GM21515 (cell line): Measurements from ENCODE around the gene ATOH8.

Experiments
- ATAC-seq: cut with Tn5 transposase; IDR thresholded peaks from one replicate; pipeline ENCODE4 v1.9.1; 2021; ENCODE audit not compliant: unreplicated experiment

ATOH8 gene

DNA sequence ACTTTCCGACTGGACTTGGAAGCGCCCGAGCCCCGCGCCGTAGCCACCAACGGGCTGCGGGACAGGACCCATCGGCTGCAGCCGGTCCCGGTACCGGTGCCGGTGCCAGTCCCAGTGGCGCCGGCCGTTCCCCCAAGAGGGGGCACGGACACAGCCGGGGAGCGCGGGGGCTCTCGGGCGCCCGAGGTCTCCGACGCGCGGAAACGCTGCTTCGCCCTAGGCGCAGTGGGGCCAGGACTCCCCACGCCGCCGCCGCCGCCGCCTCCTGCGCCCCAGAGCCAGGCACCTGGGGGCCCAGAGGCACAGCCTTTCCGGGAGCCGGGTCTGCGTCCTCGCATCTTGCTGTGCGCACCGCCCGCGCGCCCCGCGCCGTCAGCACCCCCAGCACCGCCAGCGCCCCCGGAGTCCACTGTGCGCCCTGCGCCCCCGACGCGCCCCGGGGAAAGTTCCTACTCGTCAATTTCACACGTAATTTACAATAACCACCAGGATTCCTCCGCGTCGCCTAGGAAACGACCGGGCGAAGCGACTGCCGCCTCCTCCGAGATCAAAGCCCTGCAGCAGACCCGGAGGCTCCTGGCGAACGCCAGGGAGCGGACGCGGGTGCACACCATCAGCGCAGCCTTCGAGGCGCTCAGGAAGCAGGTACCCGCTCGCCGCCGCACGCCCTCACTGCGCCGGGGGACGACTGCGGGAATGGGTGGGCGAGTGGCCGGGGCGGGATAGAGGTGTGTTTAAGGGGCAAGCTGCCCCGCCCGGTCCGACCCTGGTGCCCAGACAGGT, 713 bp downstream of the ATOH8 start:
- ATAC-seq: no peak

DNA sequence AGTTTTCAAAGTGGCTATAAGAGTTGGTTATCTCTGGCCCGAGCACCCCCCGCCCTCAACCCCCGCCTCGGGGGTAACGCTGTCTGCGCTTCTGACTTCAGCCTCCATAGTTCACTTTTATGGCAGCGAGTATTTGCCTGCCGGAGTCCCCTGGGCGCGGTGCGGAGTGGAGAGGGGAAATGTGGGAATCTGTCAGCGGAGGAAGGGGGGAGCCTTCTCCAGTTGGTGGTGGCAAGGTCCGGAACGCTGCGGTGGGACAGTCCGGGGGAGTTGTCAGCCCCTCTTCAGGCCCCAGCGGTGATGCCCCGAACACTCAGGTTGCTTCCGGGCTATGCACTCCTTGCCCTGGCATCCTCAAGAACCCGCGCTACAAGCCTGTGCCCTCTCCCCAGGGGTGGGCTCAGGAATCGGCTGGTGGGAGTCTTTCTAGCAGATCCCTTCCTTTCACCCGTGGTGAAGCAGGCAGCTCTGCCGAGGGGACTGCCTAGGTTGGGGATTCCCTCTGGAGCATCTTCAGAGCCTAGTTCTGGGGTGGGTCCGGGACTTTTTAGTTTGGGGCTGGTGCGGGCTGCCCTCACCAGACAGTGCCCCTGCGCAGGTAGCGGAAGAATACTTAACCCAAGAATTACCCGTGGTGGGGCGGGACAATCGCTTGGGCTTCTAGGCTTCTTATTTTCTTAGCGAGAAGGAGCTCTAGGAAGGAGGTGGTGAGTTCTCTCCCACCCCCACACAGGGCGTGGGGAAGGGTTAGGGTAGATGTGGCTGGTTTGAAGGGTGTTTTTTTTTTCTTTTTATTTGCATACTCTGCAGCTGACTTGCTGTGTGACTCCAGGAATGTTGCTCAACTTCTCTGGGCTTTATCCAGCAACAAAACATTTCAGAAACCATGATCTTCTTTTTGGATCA, 1.6 kb downstream of the ATOH8 start:
- ATAC-seq: no peak

DNA sequence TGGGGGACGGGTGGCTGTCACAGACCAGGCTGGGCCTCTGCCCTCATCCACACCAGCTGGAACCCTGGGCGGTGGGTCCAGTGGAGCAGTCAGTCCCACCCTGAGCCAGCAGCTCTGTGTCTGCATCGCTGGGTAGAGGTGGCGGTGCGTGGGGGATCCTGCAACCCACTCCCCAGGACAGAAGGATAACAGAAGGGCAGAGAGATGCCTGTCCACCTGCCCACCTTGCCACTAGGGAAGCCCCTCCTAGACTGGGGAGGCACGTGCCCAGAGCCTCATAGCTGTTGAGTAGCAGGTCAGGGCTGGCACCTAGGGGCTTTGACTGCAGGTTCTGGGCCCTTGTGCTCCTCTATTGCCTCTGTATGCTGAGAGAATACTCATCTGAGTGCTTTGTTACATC, 2.4 kb downstream of the ATOH8 start:
- no peak for ATAC-seq

DNA sequence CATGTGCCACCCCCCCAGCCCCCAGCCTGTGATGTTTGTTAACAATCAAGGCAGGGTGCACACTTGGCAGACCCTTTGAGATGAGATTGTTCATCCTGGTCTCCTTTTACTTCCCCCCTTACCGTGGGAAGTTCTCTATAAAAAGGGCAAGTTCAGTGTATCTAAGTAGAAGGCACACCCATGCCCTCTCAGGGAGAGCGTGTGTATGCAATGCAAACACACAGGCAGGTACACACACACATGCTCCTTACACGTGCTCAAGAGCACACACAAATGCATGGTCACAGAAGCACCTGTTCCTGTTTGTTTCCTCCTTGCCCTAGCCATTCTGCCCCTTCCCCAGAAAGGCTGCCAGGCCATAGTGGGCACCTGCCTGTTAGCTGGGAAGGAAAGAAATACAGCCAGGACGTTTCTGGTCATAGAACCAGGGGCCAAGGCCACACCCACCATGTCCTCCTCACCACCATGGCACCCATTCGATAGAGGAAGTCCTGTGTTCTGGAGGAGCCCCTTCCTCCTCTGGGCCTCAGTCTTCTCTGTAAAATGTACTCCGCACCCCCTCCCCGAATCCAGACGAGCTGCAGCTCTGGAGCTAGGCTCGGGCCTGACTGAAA, 3.1 kb downstream of the ATOH8 start:
- no peak for ATAC-seq

DNA sequence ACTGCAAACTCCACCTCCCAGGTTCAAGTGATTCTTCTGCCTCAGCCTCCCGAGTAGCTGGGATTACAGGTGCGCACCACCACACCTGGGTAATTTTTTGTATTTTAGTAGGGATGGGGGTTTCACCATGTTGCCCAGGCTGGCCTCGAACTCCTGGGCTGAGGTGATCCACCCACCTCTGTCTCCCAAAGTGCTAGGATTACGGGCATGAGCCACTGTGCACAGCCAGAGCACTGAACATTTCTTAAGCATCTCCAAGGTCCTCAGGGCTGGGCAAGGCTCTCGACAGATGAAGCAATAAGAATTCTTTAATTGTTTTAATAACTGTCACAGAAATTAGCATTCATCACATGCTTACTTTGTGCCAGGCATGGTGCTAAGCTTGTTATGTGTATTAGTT, 4.1 kb downstream of the ATOH8 start:
- ATAC-seq: no peak

DNA sequence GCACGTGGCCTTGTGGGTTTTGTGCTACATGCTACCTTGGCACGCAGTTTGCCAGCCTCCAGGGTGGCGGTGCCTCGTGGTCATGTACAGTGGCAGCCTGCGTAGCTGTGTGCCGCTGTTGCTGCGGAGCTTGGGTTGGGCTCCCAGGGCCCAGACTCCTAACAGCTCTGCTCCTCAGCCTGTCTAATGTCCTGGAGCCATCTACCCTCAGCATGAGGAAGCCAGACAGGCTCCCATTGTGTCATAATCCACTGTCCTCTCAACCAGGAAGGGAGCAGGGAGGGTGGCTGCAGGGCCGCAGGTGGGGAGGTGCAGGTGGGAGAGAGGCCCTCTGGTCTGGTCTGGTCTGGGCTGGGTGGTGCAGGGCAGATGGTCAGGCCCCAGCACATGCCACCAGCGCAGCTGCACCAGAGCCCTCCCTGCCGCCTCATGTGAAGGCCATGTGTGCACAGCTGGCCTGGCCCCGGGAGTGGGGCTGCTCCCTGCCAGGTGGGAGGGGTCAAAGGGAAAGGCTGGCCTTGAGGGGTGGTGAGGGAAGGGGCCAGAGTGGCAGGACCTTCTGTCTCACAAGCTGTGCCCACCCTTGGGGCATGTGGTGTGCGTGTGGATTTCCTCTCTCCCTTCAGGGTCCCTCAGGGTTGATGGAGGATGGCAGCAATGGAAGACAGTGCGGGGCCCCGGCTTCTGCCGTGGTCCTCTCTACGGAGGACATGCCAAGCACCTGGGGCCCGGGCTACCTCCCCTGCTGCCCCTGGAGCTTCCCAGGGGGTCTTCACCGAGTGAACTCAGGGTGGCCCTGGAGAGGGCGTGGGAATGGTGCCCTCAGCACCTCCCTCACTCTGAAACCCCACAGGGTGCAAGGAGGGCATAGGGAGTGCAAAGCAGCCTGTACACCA, 4.8 kb downstream of the ATOH8 start:
- no peak for ATAC-seq

DNA sequence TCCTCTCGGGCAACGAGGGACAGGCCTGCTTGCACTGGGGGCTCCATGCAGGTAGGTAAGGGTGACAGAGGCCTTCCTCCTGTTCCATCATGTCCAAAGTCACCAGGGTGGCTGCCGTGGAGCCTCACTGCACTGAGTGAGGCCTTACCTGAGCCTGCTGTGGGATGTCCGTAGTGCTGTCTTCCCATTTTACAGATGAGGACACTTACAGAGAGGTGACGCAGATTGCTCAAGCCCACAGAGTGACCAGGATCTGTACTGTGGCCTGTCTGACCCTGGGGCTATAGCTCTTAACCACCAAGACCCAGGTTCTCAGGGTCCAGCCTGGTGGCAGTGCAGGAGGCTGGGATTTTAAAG, 5.4 kb downstream of the ATOH8 start:
- ATAC-seq: no peak

DNA sequence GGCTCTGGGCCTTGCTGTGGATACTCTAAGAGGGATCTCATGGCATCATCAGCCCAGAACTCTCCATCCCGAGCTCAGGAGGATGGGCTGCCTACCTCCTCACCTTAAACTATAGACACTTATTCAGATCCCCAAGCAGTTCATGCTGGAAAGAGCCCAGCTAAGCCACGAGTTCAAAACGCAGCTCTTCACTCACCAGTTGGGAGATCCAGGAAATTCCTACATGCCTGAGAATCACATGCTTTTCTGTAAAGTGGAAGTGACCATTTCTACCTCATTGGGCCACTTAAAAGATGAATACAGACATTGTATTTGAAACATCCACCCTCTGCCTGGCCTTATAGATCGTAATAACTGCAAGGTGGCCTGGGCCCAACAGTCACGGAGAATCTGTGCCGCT, 6.6 kb downstream of the ATOH8 start:
- no peak for ATAC-seq

DNA sequence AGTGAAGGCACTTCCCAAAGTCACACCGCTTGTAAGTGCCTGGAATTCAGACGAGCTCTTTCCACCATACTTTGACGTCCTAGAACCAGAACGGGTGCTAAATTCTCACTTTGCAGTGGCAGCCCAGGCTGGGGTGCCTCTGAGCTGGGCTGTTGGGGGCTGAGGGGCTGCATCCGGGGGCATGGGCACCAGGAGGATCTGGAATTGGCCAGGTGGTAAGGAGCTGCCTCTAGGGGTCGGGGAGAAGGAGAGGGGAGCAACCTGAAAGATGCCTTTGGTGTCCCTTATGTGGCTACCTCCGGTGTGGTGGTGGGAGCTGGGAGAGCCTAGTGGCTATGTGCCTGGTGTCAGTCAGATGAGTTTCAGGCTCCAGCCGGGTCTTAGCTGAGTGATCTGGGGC, 7.1 kb downstream of the ATOH8 start:
- no peak for ATAC-seq

DNA sequence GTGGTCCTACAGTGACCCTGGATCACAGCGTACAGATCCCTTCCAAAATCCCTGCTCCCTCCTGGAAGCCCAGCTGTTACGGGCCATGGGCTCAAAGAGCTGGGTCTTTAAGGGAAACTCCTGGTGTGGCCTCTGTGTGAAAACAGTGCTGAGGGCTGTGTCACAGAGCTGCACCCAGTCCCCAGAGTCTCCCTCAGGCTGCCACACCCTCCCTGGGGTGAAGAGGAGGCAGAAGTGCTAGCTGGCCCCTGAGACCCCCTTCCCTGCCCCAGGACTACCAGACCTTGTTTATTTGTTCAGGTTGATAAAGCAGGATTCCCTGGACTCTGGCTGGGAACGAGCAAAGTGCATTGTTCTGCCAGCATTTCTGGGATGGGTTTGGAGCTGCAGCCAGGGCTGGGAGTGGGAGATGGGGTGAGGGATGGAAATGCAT, 7.7 kb downstream of the ATOH8 start:
- no peak for ATAC-seq

DNA sequence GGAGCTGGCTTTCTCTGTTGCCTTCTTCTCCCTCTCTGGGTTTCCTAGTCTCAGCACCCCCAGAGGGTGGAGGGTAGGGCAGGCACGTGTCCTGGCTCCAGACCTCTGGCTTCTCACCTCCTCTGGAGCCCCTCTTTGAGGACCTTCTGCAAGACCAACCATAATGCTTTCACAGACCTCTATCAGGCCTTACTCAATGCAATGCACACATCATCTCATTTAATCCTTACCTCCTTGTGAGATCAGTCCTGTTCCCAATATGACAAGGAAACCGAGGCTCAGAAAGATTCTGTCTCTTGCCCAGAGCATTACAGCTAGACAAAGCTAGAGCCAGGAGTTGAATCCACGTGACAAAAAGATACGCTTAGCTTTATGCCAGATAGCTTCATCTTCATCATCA, 8.2 kb downstream of the ATOH8 start:
- no peak for ATAC-seq

DNA sequence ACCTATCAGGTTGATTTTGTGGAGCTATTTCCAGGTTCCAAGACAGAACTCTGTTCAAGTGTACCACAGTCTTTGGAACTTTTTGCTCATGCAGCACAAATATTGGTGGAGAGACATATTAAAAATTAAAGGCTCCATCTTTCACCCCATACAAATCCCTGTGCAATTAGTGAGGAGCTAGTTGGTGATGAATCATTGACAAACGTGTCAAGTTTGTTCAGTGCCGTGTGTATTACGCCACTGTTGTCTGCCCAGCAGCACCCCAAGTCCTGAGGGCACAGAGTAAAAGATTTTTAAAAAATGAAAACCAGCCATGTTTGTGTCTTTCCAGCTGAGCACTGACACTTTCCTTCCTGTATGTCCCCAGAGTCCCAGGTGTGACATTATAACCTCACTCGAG, 9.3 kb downstream of the ATOH8 start:
- ATAC-seq: no peak

DNA sequence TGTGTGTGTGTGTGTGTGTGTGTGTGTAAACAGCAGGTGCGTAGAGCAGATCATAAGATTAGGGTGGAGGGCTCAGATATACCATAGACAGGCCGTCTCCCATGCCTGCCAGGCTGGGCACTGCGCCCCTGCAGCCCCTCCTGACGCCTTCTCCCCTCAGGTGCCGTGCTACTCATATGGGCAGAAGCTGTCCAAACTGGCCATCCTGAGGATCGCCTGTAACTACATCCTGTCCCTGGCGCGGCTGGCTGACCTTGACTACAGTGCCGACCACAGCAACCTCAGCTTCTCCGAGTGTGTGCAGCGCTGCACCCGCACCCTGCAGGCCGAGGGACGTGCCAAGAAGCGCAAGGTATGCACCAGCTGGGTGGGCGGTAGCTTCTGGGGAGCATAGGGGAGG, 10.0 kb downstream of the ATOH8 start:
- no peak for ATAC-seq

DNA sequence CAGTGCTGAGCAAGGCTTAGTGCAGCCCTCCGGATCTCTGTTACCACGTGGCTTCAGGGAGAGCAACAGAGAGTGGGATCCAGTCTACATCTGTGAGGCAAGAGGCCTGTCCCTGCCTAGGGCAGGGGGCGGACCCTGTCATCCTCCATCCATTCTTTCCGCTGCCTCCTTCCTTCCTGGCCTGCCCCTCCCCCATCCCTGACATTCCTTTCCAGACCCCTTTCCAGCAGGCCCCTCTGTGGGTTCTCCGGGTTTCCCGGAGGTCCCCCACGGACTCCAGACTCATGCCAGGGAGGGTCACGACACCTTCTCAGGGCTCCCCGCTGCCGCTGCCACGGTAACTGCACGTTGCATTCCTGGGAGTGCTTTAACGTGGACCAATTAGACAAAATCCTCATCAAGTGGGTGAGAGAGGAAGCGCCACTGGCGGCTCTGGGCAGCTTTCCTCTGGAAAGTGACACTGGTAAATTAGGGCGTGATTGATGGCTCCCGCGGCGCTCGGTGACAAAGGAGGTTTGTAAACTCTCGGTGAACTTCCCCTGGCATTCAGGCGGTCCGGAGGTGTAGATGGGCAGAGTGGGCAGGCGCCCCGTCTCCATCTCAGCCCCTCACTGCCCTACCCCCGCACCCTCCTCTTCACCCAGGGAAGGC, 11.4 kb downstream of the ATOH8 start:
- ATAC-seq: no peak

DNA sequence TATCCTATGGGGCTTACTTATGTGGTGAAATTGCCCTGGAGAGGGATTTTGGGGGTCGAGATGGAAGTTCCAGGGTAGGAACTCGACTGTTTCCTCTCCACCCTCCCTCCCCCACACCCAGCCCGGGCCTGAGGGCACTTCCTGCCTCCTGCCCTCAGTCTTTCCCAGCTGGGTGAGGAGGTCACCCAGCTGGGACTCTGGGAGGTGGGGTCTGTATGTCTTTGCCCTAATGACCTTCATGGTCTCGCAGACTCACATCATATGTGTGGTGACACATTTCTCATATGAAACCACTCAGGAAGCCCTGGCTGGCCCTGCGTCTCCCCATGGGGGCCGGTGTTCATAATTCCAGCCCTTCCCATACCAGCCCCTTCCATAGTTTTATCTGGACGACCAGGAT, 12.4 kb downstream of the ATOH8 start:
- ATAC-seq: no peak

DNA sequence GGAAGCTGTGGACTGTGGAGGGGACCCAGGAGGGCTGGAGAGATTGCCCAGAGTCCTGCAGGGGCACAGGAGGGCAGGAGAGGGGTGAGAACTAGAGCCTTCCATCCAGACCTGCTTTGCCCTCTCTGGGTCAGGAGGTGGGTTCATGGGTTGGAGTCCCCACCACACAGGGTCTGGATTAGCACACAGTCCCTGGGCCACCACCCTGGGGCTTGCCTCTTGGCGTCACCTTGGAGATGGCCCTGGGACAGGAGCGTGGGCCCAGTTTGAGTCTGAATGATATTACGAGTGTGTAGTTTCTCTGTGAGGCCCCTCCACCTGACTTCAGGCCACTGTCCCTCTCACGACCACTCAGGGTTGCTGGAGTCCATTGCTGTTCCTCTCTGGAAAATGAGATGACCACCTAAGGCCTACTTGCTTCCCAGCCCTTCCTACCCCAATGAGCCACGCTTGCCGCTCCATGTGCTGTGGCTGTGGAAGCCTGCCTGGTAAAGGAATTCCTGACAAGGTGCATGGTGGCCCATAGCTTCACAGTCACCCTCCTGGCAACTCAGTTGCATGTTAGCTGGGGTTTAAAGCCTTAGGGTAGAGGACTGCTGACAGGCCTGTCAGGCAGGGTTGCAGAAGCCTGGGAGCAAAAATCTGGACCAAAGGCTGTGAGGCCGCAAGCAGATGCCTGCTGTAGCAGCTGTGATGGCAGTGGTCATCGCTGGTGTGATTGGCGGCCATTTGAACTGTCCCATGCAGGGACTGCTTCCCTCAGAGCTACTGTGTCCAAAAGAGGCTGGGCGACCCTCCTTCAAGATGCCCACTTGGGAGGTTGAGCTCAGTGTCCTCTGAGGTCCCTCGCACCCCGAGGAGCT, 14.2 kb downstream of the ATOH8 start:
- ATAC-seq: no peak

DNA sequence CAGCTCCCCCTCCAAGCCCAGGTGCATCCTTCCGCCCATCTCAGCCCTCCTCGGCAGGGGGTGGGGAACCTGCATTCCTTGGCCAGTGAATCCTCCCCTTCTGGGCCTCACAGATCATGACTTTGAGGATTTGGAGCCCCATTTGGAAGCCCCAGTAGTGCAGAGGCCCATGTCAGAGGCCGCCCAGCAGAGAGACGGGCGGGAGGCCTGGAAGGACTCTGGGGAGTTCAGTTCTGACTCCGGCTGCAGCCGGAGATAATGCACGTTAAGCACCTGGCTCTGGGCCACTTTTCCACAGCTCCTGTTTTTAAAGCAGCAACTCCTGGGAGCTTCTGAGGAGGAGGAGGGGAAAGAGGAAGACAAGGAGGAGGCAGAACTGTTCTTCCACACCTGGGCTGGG, 14.9 kb downstream of the ATOH8 start:
- ATAC-seq: no peak

DNA sequence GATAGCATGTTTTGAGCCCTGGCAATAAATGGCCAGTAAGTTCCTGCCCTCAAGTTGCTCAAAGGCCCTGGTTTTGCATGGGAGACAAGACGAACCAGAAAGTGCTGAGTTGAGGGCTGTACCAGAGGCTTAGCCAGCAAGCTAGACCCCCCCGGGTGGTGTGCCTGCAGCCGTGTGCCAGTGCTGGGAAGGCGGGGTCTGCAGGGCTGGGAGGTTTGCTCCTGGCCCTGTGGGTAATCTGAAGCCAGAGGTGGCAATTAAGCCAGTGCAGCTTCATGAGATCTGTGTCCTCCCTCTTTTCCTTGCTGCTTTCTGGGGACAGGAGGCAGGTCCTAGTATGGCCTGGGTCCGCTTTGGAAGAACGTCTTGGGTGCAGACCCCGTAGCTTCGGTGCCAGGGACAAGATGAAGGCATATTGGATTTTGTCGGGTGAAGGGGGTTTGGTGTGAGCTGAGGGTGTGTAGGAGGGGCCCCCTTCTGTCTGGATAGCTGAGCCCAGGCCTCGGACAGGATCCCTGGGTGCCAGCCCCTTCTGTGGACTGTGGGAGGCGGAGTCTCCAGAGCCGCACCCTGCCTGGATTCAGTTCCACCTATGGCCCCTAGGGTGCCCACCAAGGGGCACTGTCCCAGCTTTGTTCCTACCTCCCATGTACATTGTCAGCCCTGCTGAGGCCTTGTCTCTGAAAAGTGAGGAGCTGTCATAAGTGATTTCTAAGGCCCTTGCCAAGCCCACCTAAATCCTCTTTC, 15.6 kb downstream of the ATOH8 start:
- ATAC-seq: no peak

DNA sequence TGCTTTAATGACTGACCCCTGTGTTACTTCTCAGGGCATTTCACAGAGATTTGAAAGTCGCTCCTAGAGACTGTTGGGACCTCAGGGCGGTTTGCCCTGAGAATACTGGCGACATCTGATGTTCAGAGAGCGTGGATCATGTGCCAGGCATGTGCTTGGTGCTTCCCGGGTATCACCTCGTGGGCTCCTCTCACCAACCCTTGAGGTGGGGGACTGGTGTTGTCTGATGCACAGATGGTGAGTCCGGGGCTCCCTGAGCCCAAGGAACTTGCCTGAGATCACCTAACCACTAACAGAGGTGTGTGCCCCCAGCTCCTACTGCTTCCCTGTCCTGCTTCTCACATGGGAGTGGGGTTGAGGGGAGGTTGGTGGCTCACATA, 16.2 kb downstream of the ATOH8 start:
- no peak for ATAC-seq
